HCEC 1CT (cell line): ENCODE data around the gene BAZ1B.
"Not testable (repeated sequence)": the region's sequence is repeated elsewhere in the genome, so short reads cannot be mapped to it uniquely, and the experiment has no call there.

Source experiments
- DNase-seq: peaks from one replicate; pipeline ENCODE4 v3.0.0-alpha.2; 2017

Gene BAZ1B

GRCh38 chr7:73439410-73439704 is 82.7 kb downstream of the BAZ1B start:
- DNase-seq: no peak

GRCh38 chr7:73438547-73439409 is 83.3 kb downstream of the BAZ1B start:
- DNase-seq: no peak

GRCh38 chr7:73437621-73438416 is 84.3 kb downstream of the BAZ1B start:
- DNase-seq: no peak

- DNase-seq: no peak
Measured at GRCh38 chr7:73437091-73437490, 85.0 kb downstream of the BAZ1B start.

- DNase-seq: peak; percentile 22
Measured at GRCh38 chr7:73436031-73436929, 85.8 kb downstream of the BAZ1B start.

- DNase-seq: no peak
Measured at GRCh38 chr7:73435471-73436009, 86.6 kb downstream of the BAZ1B start.

- DNase-seq: no peak
Measured at GRCh38 chr7:73434701-73435069, 87.4 kb downstream of the BAZ1B start.

GRCh38 chr7:73433924-73434700 is 88.0 kb downstream of the BAZ1B start:
- no peak for DNase-seq

- no peak for DNase-seq
Measured at GRCh38 chr7:73432676-73433075, 89.4 kb downstream of the BAZ1B start.

- DNase-seq: no peak
Measured at GRCh38 chr7:73431041-73431835, 90.9 kb downstream of the BAZ1B start.

GRCh38 chr7:73430540-73430939 is 91.6 kb downstream of the BAZ1B start:
- not testable (repeated sequence) for DNase-seq

- no peak for DNase-seq
Measured at GRCh38 chr7:73429622-73430505, 92.2 kb downstream of the BAZ1B start.

GRCh38 chr7:73429215-73429614 is 92.9 kb downstream of the BAZ1B start:
- no peak for DNase-seq

GRCh38 chr7:73427902-73428787 is 93.9 kb downstream of the BAZ1B start:
- DNase-seq: no peak

- no peak for DNase-seq
Measured at GRCh38 chr7:73426016-73426415, 96.1 kb downstream of the BAZ1B start.

- DNase-seq: no peak
Measured at GRCh38 chr7:73425356-73425983, 96.6 kb downstream of the BAZ1B start.

- DNase-seq: no peak
Measured at GRCh38 chr7:73424489-73424885, 97.6 kb downstream of the BAZ1B start.
